Measurements from ENCODE around the gene ARHGAP24. TPM values are rescaled to one million over a fixed set of nuclear protein-coding genes. Genes with fewer than 3 reads are reported as not detected.

The ARHGAP24 gene
- total RNA-seq, 1 experiment from 2014 or later: 2.1 TPM

DNA sequence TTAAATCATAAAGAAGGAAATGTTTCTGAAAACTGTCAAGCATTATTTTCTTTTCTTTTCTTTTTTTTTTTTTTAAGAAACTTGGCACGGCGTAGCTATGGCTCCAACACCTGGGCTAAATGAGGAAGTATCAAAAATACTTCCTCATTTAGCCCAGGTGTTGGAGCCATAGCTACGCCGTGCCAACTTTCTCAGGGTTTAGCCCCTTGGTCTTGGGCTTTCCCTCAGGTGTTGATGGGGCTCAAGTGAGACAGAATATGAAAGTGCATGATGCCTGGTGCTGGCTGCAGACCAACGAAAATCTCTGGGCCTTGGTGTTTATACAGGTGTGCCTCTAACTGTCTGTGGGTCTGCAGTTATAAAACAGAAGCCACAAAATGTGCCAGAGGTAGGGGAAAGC, 132.7 kb downstream of the ARHGAP24 start (continued):
- TF ChIP-seq FOXP4 (CRISPR knock-in tag; IDR thresholded peaks at IDR 0.05) (no peak), EMX1 (CRISPR knock-in tag; IDR thresholded peaks at IDR 0.05) (no peak)

- no peak for DNase-seq (ENCODE audit: low spot score)
- H3K9me3 Mint-ChIP-seq: peaks cover 12% of the 10 kb centered on the region
- H3K36me3 Mint-ChIP-seq: no peaks in the 10 kb centered on the region
- no peaks in the 10 kb centered on the region for H3K4me1 Mint-ChIP-seq
- no peak overlapping the region for H3K27ac Mint-ChIP-seq
- no peak for ATAC-seq
- H3K27me3 Mint-ChIP-seq (ENCODE audit: low read depth): no peaks in the 10 kb centered on the region
- TF ChIP-seq ZNF425 (CRISPR knock-in tag; conservative IDR thresholded peaks at IDR 0.05) (no peak), RORB (CRISPR knock-in tag; IDR thresholded peaks at IDR 0.05) (no peak), MAX (CRISPR knock-in tag; IDR thresholded peaks at IDR 0.05) (no peak)
- ChIA-PET POLR2A (no interaction called here), CTCF (no interaction called here)
- no peak overlapping the region for H3K4me3 Mint-ChIP-seq
These were observed 135.5 kb downstream of the ARHGAP24 start for GRCh38 chr4:85610450-85610849.

DNA sequence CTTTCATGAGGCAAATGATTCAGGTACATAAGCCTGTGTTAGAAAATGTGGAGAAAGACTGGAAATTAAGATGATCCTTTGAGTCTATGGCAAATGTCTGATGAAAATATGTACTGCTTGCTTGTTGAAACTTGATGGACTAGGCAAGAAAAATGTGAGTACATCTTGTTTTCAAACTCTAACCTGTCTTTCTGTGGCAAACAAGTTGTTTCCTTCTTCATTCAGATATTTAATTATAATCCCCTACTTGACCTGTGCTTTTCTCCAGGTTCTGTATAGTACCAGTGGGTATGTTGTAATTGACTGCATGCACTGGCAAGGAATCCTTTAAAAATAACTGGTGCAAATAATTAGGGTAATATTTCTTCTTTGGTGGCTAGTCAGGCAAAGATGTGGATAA, 136.7 kb downstream of the ARHGAP24 start:
- CTCF ChIA-PET: no interaction called here

DNA sequence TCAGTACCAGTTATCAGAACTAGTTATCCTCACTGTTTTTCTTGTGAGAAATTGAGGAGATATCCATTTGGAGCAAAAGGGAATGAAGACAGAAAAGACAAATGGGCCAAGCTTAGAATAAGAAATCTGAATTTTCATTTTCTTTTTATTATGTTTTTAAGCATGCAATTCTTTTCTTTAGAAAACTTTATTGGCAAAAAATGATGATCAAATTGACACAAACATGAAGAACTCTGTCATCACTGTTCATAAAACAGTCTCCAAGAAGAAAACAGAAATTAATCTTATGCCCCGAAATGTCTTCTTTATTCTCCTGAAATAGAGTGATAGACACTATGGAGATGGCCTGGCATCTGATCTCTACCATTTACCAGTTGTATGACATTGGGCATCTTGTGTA, 139.0 kb downstream of the ARHGAP24 start:
- Mint-ChIP-seq H3K4me1 (no peaks in the 10 kb centered on the region), H3K9me3 (peaks cover 12% of the 10 kb centered on the region), H3K27ac (no peak overlapping the region), H3K36me3 (no peaks in the 10 kb centered on the region), H3K27me3 (ENCODE audit: low read depth) (no peaks in the 10 kb centered on the region), H3K4me3 (no peak overlapping the region)
- ChIA-PET POLR2A (no interaction called here), CTCF (no interaction called here)
- ATAC-seq: no peak
- no peak for TF ChIP-seq ZSCAN18 (CRISPR knock-in tag; IDR thresholded peaks at IDR 0.05)
- no peak for TF ChIP-seq NR3C1 (CRISPR knock-in tag; conservative IDR thresholded peaks at IDR 0.05; ENCODE audit: low read depth)
- no peak for TF ChIP-seq FOXK1 (CRISPR knock-in tag; IDR thresholded peaks at IDR 0.05)
- TF ChIP-seq IRF1 (CRISPR knock-in tag; IDR thresholded peaks at IDR 0.05): no peak
- no peak for TF ChIP-seq MAX (CRISPR knock-in tag; IDR thresholded peaks at IDR 0.05)
- TF ChIP-seq PRRX2 (CRISPR knock-in tag; IDR thresholded peaks at IDR 0.05): no peak
- no peak for TF ChIP-seq ETV6 (CRISPR knock-in tag; IDR thresholded peaks at IDR 0.05)
- no peak for TF ChIP-seq CBFB (CRISPR knock-in tag; IDR thresholded peaks at IDR 0.05; ENCODE audit: low read depth)
- no peak for TF ChIP-seq ZNF425 (CRISPR knock-in tag; conservative IDR thresholded peaks at IDR 0.05)
- TF ChIP-seq ZNF219 (CRISPR knock-in tag; IDR thresholded peaks at IDR 0.05; ENCODE audit: borderline replicate concordance): no peak
- no peak for TF ChIP-seq CREB1 (CRISPR knock-in tag; IDR thresholded peaks at IDR 0.05)
- no peak for TF ChIP-seq ZNF121 (CRISPR knock-in tag; IDR thresholded peaks at IDR 0.05)
- no peak for TF ChIP-seq KAT7 (CRISPR knock-in tag; IDR thresholded peaks at IDR 0.05; ENCODE audit: borderline replicate concordance)
- TF ChIP-seq ZNF317 (CRISPR knock-in tag; IDR thresholded peaks at IDR 0.05; ENCODE audit: borderline replicate concordance, low read depth): no peak
- TF ChIP-seq, protein P1, sequence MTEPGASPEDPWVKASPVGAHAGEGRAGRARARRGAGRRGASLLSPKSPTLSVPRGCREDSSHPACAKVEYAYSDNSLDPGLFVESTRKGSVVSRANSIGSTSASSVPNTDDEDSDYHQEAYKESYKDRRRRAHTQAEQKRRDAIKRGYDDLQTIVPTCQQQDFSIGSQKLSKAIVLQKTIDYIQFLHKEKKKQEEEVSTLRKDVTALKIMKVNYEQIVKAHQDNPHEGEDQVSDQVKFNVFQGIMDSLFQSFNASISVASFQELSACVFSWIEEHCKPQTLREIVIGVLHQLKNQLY (CRISPR knock-in tag; IDR thresholded peaks at IDR 0.05): no peak
- TF ChIP-seq GABPB1 (CRISPR knock-in tag; IDR thresholded peaks at IDR 0.05): no peak
- DNase-seq (ENCODE audit: low spot score): no peak

More for the DNA sequence above, 136.7 kb downstream of the ARHGAP24 start:
- H3K27me3 Mint-ChIP-seq (ENCODE audit: low read depth): no peaks in the 10 kb centered on the region
- no peak overlapping the region for H3K27ac Mint-ChIP-seq
- H3K4me3 Mint-ChIP-seq: no peak overlapping the region
- POLR2A ChIA-PET: interaction anchor here (0.6 kb wide), 1 partner anchor 51 kb away, joined by 4 read pairs; no protein-coding TSS in a partner anchor
- ATAC-seq (no peak), DNase-seq (ENCODE audit: low spot score) (no peak)
- no peak for TF ChIP-seq FOXK1 (CRISPR knock-in tag; IDR thresholded peaks at IDR 0.05)
- no peak for TF ChIP-seq ETV6 (CRISPR knock-in tag; IDR thresholded peaks at IDR 0.05)
- H3K36me3 Mint-ChIP-seq: no peaks in the 10 kb centered on the region
- H3K9me3 Mint-ChIP-seq: peaks cover 12% of the 10 kb centered on the region
- H3K4me1 Mint-ChIP-seq: no peaks in the 10 kb centered on the region
